ENCODE measurements around the gene WDFY2. TPM values are rescaled to one million over a fixed set of nuclear protein-coding genes. Genes with fewer than 3 reads are reported as not detected.

Gene WDFY2
- total RNA-seq, 1 donor from 2014 or later = 11.1 TPM

DNA sequence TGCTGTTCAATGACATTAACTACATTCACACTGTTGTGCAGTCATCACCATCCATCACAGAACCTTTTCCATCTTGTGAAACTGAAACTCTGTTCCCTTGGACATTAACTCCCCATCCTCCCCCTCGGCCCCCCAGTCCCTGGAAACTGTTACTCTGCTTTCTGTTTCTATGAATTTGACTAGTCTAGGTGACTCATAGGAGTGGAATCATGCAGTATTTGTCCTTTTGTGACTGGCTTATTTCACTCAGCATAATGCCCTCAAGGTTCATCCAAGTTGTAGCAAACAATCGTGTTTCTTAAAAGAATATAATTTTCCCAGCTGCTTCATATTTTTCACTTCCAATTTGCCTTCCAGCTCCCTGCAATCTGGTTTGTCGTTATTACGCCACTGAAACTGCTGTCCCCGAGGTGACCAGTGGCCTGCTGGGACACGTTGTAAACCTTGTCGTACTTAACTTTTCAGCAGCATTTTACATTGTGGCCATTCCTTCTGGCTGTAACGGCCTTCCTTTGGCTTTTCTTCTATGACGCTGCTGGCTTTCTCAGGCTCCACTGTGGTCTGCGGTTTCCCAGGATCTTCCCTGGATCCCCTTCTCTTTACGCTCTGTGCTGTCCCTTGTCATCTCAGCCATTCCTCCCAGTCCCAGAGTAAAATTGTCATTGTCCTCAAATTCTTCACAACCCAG lies 145.7 kb downstream of the WDFY2 start:
- H3K9me3 Mint-ChIP-seq = no peaks in the 10 kb centered on the region
- peaks cover 11% of the 10 kb centered on the region for H3K4me1 Mint-ChIP-seq
- H3K27ac Mint-ChIP-seq = no peak overlapping the region
- H3K4me3 Mint-ChIP-seq = no peak overlapping the region
- intact Hi-C loops (cut with micrococcal nuclease) = loop anchor here (1.0 to 2.0 kb wide), 4 partner anchors 8 to 145 kb away; partner anchors contain the start of gene WDFY2
- H3K36me3 Mint-ChIP-seq (ENCODE audit: low read depth) = peaks cover 14% of the 10 kb centered on the region
- peak; percentile 74 for DNase-seq
- H3K27me3 Mint-ChIP-seq = no peaks in the 10 kb centered on the region

DNA sequence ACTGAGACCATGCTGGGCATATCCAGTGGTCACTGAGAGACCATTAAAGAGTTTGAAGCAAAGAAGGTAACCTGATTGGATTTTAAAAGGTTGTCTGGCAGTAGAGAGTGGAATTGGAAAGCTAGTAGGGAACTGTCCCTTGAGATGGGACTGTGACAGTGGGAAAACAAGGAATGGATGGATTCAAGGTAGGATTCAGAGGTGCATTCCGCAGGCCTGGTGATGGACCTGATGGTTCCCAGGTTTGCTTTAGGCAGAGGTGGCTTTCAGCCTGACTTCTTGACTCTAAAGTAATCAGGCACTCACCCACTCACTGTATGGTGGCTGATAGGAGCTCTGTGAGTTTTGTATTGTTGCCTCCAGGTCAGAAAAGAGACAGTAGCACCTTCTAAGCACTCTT lies 146.7 kb downstream of the WDFY2 start:
- Mint-ChIP-seq H3K27me3 (no peaks in the 10 kb centered on the region), H3K27ac (no peak overlapping the region), H3K9me3 (no peaks in the 10 kb centered on the region), H3K4me1 (peaks cover 12% of the 10 kb centered on the region), H3K4me3 (no peak overlapping the region), H3K36me3 (ENCODE audit: low read depth) (peaks cover 21% of the 10 kb centered on the region)
- DNase-seq = peak; percentile 48
- intact Hi-C loops (cut with micrococcal nuclease) = loop anchor here (1.0 to 2.0 kb wide), 4 partner anchors 7 to 146 kb away; partner anchors contain the start of gene WDFY2

DNA sequence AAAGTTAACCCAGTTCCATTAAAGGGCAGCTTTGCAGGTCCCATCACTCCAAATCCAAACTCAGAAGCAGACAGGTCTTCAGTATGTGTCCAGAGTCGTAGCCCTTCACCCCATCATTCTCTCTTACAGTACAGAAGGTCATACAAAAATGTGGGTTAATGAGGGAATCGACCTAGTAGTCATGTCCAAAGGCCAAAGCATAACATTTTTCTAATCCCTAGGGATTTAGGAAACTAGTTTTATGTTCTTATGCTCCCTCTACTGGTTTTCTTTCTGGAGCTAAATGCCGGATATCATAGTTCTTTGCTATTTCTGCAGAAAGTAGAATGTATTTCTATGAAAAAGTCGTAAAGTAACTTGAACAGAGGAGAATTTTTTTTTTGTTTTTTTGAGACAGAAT lies 147.5 kb downstream of the WDFY2 start:
- Mint-ChIP-seq H3K36me3 (ENCODE audit: low read depth) (peaks cover 22% of the 10 kb centered on the region), H3K4me1 (peaks cover 12% of the 10 kb centered on the region), H3K4me3 (no peak overlapping the region), H3K27me3 (no peaks in the 10 kb centered on the region), H3K27ac (peak overlapping the region; percentile 39), H3K9me3 (no peaks in the 10 kb centered on the region)
- no peak for DNase-seq
- intact Hi-C loops (cut with micrococcal nuclease) = loop anchor here (2.0 kb wide), 3 partner anchors 33 to 147 kb away; partner anchors contain the start of gene WDFY2

DNA sequence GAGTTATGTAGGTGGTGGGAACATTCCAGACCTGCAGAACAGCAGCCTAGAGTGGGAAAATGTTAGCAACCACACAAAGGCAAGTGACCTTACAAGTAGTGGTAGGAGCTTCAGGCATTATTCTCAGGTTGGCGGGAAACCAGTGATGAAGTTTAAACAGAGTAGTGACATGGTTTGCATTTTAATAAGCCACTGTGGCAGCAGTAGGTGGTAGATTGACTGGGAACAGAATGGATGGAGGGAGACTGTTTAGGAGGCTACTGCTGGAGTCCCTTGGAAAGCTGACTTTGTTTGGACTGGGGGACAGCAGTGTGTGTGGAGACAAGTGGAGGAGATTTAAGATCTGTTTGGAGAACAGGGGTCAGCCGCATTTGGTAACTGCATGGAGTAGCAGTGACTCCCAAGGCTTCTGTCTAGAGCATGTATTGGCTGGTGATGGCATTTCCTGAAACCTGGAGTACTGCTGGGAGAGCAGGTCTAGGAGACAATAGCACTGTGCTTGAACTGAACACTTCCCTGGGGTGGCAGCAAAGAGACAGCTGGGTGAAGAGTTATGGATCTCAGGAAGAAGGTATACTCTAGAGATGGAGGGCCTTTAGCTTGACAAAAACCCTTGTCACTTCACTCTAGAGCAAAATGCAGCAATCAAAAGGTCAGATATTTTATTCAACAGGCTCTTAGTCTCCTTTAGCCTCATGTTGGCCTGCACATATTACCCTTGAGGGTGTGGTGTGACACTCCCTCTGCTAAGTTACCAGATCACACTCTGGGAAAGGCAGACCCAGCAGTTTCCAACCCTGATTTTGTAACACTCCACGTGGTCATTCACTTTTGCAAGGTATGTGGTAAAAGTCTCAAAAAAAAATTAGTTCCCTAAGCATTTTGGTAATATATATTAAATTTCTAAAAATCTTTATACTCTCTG lies 149.4 kb downstream of the WDFY2 start:
- Mint-ChIP-seq H3K36me3 (ENCODE audit: low read depth) (peaks cover 19% of the 10 kb centered on the region), H3K27ac (no peak overlapping the region), H3K27me3 (no peaks in the 10 kb centered on the region), H3K9me3 (peaks cover 3% of the 10 kb centered on the region), H3K4me3 (no peak overlapping the region), H3K4me1 (peaks cover 17% of the 10 kb centered on the region)
- intact Hi-C loops (cut with micrococcal nuclease) = no loop called here
- peak; percentile 40 for DNase-seq

DNA sequence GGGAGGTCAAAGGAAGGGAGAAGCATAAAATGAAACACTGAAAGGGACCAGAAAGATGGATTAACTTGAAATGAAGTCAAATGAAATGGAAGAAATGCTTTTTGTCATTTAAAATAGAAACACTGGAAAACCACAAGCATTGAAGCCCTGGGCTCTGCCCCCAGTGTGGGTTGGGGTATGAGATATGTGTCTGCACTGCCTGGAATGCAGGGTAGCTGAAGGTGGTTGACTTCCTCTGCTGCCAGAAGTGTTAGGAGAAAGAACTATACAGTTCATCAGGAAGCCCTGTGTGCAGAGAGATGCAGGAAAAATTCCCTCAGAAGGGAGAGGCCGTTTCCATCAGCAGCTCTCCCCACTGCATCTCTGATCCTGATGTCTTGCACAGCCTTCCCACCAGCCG lies 150.5 kb downstream of the WDFY2 start:
- no peaks in the 10 kb centered on the region for H3K27me3 Mint-ChIP-seq
- peaks cover 24% of the 10 kb centered on the region for H3K36me3 Mint-ChIP-seq (ENCODE audit: low read depth)
- peak; percentile 52 for DNase-seq
- no peak overlapping the region for H3K27ac Mint-ChIP-seq
- no peak overlapping the region for H3K4me3 Mint-ChIP-seq
- intact Hi-C loops (cut with micrococcal nuclease) = loop anchor here (5.0 kb wide), 1 partner anchor 282 kb away; the partner anchor contains the start of gene INTS6
- peaks cover 3% of the 10 kb centered on the region for H3K9me3 Mint-ChIP-seq
- peaks cover 23% of the 10 kb centered on the region for H3K4me1 Mint-ChIP-seq

DNA sequence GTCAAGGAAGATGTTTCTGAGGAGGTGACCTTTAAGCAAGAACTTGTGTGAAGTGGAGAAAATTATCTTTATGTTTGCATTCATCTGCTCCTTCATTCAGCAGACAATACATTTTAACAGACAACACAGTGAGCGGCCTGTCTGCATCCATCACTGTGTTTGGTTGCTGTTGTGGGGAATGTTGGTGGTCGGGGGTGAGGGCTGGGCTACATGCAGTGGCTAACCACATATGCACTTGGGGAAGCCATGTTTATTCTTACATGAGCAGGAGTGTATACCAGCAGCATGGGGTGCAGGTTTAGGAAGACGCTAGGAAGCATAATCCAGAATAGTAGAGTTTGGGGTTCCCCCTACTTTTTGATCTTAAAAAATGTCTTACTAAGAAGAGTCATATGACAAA lies 153.3 kb downstream of the WDFY2 start:
- no peaks in the 10 kb centered on the region for H3K27me3 Mint-ChIP-seq
- peak overlapping the region; percentile 41 for H3K4me3 Mint-ChIP-seq
- DNase-seq = peak; percentile 65
- H3K36me3 Mint-ChIP-seq (ENCODE audit: low read depth) = peaks cover 28% of the 10 kb centered on the region
- intact Hi-C loops (cut with micrococcal nuclease) = loop anchor here (1.0 to 5.0 kb wide), 2 partner anchors 7 to 285 kb away; partner anchors contain the start of gene INTS6
- peak overlapping the region; percentile 86 for H3K27ac Mint-ChIP-seq
- peaks cover 29% of the 10 kb centered on the region for H3K4me1 Mint-ChIP-seq
- peaks cover 3% of the 10 kb centered on the region for H3K9me3 Mint-ChIP-seq

DNA sequence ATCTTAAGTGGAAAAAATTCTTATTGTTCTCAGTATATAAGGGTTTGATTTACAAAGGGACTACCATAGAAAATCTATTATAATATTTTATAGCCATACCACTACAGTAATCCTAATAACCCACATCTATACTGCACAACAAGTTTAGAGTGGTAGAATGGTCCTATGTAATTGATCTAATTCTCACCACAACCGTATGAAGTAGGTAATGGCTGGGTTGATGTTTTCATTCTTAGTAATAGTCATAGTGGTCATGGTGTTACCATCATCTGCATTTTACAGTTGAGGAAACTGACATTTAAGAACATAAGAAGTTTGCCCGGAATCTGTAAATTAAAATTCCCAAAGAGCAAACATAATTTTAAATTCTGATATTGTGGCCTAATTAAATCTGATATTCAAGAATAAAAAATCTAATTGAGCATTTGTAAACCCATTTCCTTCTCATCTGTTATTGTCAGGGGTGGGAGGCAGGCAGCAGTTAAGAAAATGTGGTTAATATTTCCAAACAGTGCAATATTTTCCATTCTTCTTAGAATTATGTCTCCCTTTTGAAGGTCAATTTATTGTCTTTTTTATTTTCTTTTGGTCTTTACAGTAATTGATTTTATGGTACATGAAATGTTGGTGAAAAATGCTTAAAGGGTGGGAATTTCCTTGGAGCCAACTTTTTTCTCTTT lies 154.1 kb downstream of the WDFY2 start:
- Mint-ChIP-seq H3K36me3 (ENCODE audit: low read depth) (peaks cover 26% of the 10 kb centered on the region), H3K9me3 (peaks cover 3% of the 10 kb centered on the region), H3K4me1 (peaks cover 27% of the 10 kb centered on the region), H3K27ac (peak overlapping the region; percentile 77), H3K27me3 (no peaks in the 10 kb centered on the region), H3K4me3 (peak overlapping the region; percentile 27)
- no peak for DNase-seq
- intact Hi-C loops (cut with micrococcal nuclease) = loop anchor here (1.0 to 5.0 kb wide), 2 partner anchors 8 to 286 kb away; partner anchors contain the start of gene INTS6

DNA sequence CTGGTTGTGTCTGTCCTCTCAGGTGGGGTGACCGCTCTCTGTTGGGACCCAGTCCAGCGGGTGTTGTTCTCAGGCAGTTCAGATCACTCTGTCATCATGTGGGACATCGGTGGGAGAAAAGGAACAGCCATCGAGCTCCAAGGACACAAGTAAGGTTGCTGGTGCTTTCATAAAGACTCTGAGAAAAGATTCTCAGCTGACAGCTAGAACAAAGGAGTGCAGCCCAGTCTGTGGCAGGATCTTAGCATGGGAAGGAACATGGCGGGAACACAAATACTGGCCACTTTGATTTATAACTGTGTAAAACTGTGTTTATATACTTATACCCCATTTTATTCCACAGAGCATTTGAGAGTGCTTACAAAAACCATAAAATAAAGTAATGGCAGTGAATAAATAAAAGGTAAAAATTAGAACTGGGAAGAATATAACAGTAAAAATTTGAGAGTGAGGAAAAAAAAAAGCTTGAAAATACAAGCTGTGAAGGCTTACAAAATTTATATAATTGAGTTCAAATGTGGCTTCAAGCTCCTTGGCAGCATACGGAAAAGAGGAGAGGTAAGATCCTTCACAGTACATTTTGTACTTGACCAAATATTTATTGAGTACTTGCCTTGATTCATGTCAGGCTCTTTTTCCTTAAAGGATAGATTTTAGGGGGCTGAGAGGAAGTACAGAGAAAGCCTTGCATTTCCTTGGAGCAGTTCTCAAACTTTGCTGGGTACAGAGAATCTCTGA lies 154.9 kb downstream of the WDFY2 start:
- Mint-ChIP-seq H3K4me1 (peaks cover 23% of the 10 kb centered on the region), H3K9me3 (peaks cover 3% of the 10 kb centered on the region), H3K27ac (peak overlapping the region; percentile 77), H3K4me3 (peak overlapping the region; percentile 27), H3K36me3 (ENCODE audit: low read depth) (peaks cover 28% of the 10 kb centered on the region), H3K27me3 (no peaks in the 10 kb centered on the region)
- intact Hi-C loops (cut with micrococcal nuclease) = loop anchor here (5.0 kb wide), 1 partner anchor 287 kb away; the partner anchor contains the start of gene INTS6
- DNase-seq = no peak

DNA sequence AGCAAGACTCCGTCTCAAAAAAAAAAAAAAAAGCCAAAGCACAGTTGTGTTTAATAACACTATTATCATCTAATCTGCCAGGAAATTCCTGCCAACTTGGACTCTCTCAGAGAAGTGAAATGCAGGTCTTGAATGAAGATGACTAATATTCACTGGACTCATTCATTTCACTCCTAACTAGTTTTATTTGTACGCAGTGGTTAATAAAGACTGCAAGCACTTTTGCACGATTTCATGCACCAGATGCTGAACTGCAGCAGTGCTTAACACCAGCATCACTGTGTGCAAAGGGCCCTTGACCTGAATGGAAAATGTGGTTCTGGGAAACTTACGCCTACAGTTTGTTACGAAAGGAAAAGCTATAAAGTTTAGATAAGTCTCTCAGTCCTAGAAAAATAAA lies 156.4 kb downstream of the WDFY2 start:
- Mint-ChIP-seq H3K36me3 (ENCODE audit: low read depth) (peaks cover 30% of the 10 kb centered on the region), H3K27ac (no peak overlapping the region)

DNA sequence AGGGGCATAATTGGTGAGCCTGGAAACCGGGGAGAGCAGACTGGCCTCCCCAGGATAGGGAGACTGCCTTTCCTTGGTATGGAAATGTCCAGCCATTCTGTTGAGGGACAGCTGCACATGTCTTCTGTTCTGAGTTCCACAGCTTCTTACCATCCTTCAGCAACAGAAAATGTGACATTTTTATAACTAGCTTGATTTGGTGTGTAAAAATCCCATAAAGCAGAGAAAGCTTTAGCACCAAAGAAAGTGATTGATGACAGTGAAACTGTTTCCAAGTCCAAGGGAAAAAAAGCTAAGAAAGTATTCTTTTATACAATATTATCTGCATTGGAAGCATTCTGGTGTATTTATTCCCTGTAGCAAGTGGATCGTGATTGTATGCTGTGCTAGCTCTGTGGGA lies 157.8 kb downstream of the WDFY2 start:
- intact Hi-C loops (cut with micrococcal nuclease) = no loop called here
- Mint-ChIP-seq H3K4me3 (no peak overlapping the region), H3K27me3 (no peaks in the 10 kb centered on the region), H3K27ac (peak overlapping the region; percentile 20), H3K36me3 (ENCODE audit: low read depth) (peaks cover 31% of the 10 kb centered on the region), H3K9me3 (peaks cover 5% of the 10 kb centered on the region), H3K4me1 (peaks cover 22% of the 10 kb centered on the region)
- no peak for DNase-seq

More for the DNA sequence above, 156.4 kb downstream of the WDFY2 start:
- no peak for DNase-seq
- Mint-ChIP-seq H3K9me3 (peaks cover 5% of the 10 kb centered on the region), H3K4me3 (peak overlapping the region; percentile 14), H3K4me1 (peaks cover 22% of the 10 kb centered on the region), H3K27me3 (no peaks in the 10 kb centered on the region)
- intact Hi-C loops (cut with micrococcal nuclease) = loop anchor here (1.0 kb wide), 1 partner anchor 24 kb away; no protein-coding TSS in a partner anchor

DNA sequence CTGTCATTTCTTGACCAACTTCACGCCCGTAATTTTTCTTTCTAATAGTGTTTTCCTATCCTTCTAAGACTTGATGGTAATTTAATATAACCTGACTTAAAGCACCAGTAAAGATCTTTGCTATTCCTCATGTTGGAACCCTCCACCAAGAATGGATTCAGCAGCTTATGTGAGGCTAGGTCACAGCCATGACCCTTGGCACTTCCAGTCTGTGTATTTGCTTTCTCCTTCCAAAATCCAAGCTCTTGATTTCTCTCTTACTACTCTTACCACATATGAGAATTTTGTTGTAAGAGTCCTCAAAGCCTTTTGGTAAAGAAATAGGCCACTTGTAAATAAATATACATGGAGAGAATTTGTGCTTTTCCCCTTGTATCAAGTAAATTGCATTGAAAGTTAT lies 158.3 kb downstream of the WDFY2 start:
- Mint-ChIP-seq H3K27ac (no peak overlapping the region), H3K4me1 (peaks cover 20% of the 10 kb centered on the region), H3K4me3 (no peak overlapping the region), H3K27me3 (no peaks in the 10 kb centered on the region), H3K36me3 (ENCODE audit: low read depth) (peaks cover 34% of the 10 kb centered on the region), H3K9me3 (peaks cover 4% of the 10 kb centered on the region)
- no peak for DNase-seq
- intact Hi-C loops (cut with micrococcal nuclease) = no loop called here

DNA sequence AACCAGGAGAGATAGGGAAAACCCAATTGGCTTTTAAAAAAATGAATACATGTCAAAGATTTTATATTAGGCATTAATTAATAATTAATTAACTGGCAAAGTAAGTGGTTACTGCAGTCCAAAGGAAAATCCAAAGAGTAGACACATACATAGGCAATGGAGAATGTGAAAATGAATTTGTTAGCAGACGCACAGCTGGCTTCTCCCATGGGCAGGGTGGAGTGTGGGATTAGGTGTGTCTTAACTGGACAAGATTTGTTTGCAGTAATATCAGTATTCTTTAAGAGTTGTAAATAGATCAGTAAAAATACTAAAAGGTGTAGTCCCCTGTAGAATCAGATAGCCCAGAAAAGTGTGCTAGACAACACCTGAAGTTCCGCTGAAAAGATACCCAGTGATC lies 161.0 kb downstream of the WDFY2 start:
- Mint-ChIP-seq H3K9me3 (peaks cover 10% of the 10 kb centered on the region), H3K36me3 (ENCODE audit: low read depth) (peaks cover 37% of the 10 kb centered on the region), H3K4me3 (no peak overlapping the region), H3K4me1 (peaks cover 4% of the 10 kb centered on the region), H3K27ac (no peak overlapping the region), H3K27me3 (no peaks in the 10 kb centered on the region)
- no peak for DNase-seq
- intact Hi-C loops (cut with micrococcal nuclease) = no loop called here

DNA sequence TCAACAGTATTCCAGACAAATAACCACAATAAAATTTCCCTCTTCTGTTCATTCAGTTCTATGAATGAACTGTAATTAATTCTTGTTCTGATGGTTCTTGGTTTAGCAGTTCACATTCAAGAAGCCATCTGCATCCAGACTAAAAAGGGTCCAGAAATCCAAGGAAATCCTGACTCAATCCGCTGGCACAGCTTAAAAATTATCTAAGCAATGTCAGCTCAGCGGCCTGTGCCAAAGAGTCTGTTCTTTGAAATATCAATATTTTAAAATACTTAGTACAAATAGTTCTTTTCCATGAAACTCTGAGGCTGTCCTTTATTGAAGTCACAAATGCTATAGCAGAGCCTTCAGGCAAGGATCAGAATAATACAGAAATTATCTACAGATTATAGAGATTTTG lies 162.5 kb downstream of the WDFY2 start:
- no peak overlapping the region for H3K4me3 Mint-ChIP-seq
- intact Hi-C loops (cut with micrococcal nuclease) = no loop called here
- no peak for DNase-seq
- H3K27ac Mint-ChIP-seq = no peak overlapping the region
- peaks cover 10% of the 10 kb centered on the region for H3K9me3 Mint-ChIP-seq
- peaks cover 35% of the 10 kb centered on the region for H3K36me3 Mint-ChIP-seq (ENCODE audit: low read depth)
- no peaks in the 10 kb centered on the region for H3K27me3 Mint-ChIP-seq
- no peaks in the 10 kb centered on the region for H3K4me1 Mint-ChIP-seq

All from activated CD4-positive, alpha-beta T cell treated with anti-CD3 and anti-CD28 coated beads, Interleukin-2, amount 10 ng/mL, durations not matched to agents 24 days and 14 days (primary cell).